DMS79 treated with DMSO at 0.1 percent for 48 hours (cell line): Measurements from ENCODE around the gene CCL4L2.
"Not testable (repeated sequence)": the region's sequence is repeated elsewhere in the genome, so short reads cannot be mapped to it uniquely, and the experiment has no call there.

Experiments used
- DNase-seq: peaks from one replicate; lab custom pipeline; 2025; lab: John Stamatoyannopoulos, UW

CCL4L2 gene

GRCh38 chr17:36195434-36196130, 15.3 kb upstream of the CCL4L2 start:
- no peak for DNase-seq

DNA sequence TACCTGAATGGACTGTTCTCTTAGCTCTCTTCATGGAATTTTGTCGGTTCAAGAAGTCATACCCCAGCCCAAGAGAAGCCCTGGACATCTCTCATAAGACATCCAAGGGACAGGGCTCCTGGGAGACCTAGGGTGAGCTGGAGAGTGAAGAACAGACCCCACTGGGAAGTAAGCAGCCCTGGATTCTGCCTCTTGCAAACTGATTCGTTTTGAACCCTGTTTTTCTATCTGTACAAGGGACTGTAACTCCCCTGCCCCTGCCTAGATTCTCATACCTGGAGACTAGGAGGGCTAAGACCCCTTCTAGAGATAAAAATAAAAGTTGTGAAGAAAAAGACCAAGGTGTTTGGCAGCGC, 14.8 kb upstream of the CCL4L2 start:
- DNase-seq: no peak

DNA sequence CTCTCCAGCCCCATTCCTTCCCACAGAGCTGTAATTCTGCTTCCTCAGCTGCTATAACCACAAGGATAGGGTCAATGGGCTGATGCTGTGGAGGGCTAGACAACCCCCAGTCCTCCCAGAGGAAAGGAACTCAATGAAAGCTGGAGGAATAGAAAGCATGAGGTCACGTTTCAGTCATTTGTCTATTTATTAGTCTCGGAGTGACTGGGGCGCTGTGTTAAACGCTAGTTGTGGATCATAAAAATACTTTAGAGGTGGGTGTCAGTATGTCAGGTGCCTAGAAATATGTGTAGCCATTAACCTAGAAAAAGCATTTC, 13.5 kb upstream of the CCL4L2 start:
- no peak for DNase-seq

DNA sequence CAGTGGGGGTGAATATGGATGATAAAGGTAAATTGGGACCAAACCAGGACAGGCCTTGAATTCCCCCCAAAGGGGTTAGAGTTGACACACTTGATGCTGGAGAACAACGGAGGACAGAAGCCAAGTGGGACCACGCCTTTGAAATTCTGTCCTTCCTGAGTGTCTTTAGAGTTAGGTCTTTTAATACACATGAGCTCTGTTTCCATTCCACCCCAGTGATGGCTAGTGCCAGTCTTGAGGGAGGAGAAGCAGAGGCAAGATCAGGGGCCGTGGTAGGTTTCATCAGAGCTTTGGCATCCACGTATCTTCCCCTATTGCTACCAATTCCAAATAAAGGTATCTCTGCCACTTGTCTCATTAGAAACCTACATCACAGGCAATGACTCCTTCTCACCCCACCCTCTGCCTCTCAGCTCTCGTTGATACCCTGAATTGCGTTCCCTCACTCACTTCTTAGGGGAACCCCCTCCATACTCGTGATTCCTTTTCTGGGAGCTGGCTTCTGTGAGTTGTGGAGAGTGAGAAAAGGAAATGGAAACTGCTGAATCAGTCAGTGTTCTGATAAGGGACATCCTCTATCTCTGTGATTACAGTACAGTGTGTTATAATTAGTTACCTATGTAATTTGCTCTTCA, 11.9 kb upstream of the CCL4L2 start:
- DNase-seq: no peak

GRCh38 chr17:36201102-36201501, 9.8 kb upstream of the CCL4L2 start:
- not testable (repeated sequence) for DNase-seq

DNA sequence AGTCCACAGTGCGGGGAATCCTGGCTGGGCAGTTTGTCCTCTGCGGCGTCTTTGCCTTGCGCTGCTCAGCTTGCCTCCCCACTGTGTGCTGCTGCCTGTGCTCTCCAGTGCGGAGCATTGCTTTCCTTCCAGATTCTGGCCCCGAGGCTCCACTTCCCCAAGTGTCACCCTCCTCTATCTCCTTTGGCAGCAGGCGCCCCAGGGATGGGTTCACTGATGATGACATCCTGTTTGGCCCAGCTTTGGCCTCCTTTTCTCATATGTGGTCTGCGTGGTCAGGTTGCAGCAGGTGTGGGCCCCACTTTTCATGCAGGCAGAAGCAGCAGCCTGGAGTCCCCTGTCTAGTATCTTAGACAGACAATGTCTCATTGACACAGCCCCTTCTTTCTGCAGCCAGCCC, 9.4 kb upstream of the CCL4L2 start:
- DNase-seq: not testable (repeated sequence)

DNA sequence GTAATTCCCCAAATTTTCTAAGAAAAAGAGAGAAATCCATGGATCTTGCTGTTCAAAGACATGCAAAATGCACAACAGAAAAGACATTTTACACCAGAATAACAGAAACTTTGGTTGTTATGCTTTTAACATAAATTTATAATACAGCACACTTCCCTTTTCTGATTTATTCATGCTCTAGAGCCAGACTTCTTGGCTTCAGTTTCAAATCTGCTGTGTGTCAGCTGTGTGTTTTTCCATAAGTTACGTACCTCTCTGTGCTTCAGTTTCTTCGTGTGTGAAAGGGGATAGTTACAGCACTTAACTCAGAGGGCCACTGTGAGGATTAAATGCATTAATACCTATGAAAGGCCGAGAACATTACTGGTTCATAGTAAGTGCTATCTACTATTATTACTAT, 7.5 kb upstream of the CCL4L2 start:
- no peak for DNase-seq

DNA sequence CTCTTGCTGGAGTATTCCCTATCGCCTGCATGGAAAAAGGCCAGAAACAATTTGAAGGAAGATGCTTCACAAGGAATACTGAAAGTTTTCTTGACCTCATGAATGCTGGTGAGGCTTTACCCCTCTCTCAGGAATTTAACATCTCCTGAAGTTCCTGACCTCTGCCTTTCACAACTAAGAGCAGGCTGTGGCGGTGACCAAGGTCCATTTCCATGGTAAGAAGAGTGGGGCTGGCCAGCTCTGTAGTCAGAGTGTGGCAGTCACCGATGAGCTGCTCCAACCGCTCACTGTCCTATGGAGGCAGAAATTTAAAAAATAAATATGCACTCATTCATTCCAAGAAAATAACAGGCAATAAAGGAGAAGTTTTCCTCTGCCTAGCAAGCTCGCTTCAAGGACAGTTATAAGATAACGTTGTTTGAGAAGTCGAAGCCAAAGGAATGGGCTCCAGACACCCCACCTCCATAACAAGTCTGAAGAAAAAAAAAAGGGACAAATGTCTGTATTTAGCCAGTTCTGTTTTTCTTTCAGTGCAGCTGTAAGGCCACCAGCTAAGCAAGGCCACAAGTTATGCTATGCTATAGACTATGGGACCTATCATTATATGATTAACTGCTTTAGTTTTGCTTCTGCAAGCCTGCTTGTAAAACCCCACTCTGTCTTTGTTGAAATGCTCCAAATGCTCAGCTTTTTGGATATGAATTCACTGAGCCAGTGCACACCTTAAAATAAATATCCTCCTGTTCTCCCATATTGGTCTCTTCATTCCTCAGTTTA, 6.0 kb upstream of the CCL4L2 start:
- no peak for DNase-seq

GRCh38 chr17:36205637-36206485, 5.0 kb upstream of the CCL4L2 start:
- no peak for DNase-seq

DNA sequence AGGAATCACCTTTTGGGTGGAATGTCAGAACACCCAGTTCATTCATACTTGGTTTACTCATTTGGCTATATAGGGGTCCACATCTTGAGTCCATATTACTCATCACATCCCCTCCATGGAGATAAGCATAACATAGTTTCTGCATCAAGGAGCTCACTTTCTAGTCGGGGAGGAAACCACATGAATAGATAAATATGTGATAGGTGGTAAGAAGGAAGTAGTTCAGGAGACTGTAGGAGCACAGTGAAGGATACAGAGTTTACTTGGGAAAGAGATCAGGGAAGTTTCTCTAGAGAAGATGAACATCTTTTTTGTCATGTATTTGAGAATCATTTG, 4.4 kb upstream of the CCL4L2 start:
- not testable (repeated sequence) for DNase-seq

DNA sequence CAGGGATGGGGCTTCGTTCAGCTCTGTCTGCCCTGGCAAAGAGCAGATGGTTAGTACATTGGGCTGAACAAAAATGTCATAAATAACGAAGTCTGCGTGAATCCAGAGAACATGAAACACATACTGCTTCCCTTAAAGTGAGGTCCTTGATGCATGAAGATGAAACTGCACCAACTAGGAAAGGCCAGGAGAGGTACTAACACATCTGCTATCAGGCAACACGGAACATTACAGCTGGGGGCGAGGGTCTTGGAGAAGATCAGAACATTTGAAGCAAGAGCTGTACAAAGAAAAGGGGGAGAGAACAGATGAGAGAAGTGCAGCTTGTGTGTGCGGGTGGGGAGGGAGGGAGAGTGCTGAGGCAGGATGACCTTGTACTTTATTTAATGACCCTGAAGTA, 3.5 kb upstream of the CCL4L2 start:
- DNase-seq: not testable (repeated sequence)

DNA sequence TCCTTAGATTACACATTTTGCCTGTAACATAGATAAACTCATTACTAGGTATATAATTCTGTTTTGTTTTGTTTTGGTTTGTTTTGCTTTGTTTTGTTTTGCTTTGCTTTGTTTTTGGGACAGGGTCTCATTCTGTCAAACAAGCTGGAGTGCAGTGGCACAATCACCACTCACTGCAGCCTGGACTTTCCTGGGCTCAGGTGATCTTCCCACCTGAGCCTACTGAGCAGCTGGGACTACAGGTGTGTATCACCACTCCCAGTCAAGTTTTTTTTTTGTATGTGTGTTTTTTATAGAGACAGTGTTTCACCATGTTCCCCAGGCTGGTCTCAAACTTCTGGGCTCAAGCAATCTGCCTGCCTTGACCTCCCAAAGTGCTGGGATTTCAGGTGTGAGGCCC, 1.3 kb upstream of the CCL4L2 start:
- no peak for DNase-seq

GRCh38 chr17:36211484-36212271, 815 bp downstream of the CCL4L2 start:
- DNase-seq: not testable (repeated sequence)

DNA sequence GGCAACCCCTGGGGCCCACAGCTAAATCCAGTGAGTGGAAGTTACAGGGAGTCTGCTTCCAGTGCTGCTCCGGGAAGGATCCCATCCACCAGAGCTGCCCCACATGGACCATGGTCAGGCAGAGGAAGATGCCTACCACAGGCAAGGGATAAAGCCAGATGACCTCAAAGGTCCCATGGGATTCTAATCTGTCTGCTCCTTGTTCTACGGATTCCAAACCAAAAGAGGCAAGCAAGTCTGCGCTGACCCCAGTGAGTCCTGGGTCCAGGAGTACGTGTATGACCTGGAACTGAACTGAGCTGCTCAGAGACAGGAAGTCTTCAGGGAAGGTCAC, 1.4 kb downstream of the CCL4L2 start:
- no peak for DNase-seq

DNA sequence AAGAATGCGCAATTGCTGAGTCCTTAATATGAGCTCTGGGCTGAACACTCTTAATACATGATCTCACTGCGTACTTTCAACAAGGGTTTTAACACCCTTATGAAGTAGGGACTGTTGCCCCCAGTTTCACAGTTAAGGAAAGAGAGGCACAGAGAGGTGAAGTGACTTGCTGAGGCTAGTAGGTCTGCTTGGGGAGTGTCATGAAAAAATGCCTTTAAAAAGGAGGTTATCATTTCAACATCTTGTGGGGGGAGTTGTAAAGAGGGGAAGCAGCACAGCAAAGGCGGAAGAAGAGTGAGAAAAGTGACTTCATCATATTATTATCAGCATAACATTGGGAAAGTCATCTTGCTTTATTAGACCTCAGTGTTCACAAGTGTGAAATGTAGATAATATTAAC, 2.1 kb downstream of the CCL4L2 start:
- DNase-seq: no peak

DNA sequence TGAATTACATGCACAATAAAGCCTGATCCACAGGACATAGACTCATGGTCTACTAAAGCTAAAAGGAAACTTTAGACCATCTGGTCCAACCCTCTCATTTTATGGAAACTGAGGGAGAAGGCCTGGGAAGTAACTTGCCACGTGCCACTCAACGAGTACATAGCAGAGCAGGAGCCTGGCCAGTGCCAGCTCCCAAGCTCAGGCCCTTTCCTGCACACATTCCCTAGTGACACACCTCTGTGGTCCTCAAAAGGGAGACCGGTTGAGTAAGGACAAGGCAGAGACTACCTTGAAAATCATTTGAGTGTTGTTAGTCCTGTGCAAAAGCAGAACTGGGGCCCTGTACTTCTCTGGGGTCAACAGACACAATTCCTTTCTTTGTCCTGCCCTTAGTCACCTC, 2.8 kb downstream of the CCL4L2 start:
- no peak for DNase-seq

GRCh38 chr17:36214918-36215317, 4.1 kb downstream of the CCL4L2 start:
- no peak for DNase-seq

DNA sequence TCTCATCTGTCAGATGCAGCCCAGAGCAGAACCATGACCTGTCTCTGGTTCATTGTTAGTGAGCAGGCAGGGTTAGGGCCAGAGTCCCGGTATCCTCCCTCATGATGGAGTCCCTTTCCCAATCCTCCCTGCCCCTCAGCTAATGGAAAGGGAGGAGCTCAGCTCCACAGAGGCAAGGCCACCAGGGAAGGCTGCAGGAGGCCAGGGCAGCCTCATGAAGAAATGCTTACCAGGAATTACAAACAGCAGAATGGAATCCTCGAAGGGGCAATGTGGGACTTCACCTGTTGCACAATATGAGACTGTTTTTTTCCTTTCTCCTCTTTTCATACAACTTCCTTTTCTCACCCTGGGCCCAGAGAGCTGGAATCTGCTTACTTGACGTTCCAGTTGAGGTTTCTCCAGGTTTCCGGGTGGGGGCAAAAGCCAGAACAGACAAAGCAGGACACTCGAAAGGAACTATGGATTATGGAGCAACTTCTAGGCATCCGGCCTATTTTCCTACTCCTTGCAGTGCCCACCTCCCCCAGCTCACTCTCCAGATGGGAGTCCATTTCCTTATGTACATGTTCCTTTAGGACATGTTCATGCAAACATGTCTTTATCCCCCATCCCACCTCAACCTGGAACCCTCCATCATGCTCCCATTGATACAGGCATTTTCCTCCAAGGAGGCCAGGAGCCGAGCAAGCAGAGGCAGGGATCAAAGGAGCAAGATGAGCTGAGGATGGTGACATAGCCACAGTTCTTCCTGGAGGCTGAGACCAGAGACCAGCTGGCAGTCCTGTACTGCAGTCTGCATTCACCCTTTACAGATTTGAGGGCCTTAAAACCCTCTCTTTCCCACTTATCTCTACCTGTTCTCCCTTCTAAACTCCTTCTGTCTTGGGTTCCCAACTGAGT, 4.8 kb downstream of the CCL4L2 start:
- DNase-seq: not testable (repeated sequence)

DNA sequence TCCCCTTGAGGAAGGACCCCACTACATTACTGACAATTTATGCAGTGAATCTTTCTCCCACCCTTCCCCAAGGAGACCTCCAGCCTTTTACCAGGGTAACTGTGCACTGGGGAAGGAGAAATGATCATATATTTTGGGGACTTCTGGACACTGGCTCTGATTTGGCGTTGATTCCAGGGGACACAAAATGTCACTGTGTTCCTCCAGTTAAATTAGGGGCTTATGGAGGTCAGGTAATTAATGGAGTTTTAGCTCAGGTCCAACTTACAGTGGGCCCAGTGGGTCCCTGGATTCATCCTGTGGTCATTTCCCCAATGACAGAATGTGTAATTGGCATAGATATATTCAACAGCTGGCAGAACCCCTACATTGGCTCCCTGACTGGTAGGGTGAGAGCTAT, 8.7 kb downstream of the CCL4L2 start:
- not testable (repeated sequence) for DNase-seq

GRCh38 chr17:36220737-36221580, 10.1 kb downstream of the CCL4L2 start:
- not testable (repeated sequence) for DNase-seq
